Activated naive CD8-positive, alpha-beta T cell treated with anti-CD3 and anti-CD28 coated beads, Interleukin-2, amount 50 U/mL, for 16 hours (primary cell): ENCODE results near the gene DLG2.

Experiments used
- DNase-seq: peaks from one replicate; pipeline ENCODE4 v3.0.0-alpha.2; 2020; ENCODE audit warnings: low read depth, low spot score

Gene DLG2

GRCh38 chr11:83542861-83543260, 2084.3 kb downstream of the DLG2 start:
- no peak for DNase-seq

GRCh38 chr11:83540728-83541127, 2086.4 kb downstream of the DLG2 start:
- no peak for DNase-seq

DNA sequence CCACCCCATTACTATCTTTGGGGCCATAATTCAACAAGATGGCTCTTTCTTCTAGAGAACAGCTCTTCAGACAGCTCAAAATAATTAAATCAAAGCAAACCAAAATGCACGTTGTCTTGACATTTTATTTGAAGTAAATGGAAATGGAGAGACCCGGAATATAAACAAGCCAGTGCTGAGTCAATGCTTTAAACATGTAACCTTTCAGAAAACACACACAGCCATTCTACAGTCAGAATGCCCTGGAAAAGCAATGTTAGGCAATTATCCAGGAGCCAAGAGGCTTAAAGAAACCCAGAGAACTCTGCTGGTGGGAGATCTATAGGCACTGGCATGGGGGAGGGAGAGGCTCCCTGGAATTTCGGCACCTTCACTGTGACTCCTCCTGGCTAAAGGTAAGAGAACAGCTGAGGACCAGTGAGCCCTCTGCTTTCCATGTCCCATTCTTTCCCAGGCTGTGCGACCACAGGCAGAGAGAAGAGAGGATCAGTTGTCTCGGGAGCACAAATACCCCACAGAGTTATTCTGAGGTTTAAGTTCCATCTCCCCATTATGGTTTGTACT, 2086.9 kb downstream of the DLG2 start:
- no peak for DNase-seq

- DNase-seq = no peak
These were observed 2088.9 kb downstream of the DLG2 start for GRCh38 chr11:83538286-83538685.

GRCh38 chr11:83537131-83537610, 2090.0 kb downstream of the DLG2 start:
- DNase-seq = no peak

DNA sequence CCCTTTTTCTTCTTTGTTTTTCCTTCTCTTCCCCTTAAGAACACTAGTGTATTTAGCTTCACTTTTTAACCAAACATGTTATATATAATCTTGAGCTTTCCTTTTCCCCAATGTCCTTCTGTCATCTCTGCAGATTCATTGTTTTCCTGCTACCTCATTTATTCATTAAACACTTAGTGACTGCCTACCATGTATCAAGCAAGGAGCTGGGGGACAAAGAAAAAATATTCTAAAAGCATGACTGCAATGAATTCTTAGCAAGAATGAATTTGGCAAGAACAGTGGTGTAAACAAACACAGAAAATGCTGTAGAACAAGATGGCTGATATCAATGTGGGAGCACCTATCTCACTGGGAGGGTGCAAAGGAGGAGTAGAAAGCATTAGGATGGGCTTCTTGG, 2094.0 kb downstream of the DLG2 start:
- DNase-seq = no peak

DNA sequence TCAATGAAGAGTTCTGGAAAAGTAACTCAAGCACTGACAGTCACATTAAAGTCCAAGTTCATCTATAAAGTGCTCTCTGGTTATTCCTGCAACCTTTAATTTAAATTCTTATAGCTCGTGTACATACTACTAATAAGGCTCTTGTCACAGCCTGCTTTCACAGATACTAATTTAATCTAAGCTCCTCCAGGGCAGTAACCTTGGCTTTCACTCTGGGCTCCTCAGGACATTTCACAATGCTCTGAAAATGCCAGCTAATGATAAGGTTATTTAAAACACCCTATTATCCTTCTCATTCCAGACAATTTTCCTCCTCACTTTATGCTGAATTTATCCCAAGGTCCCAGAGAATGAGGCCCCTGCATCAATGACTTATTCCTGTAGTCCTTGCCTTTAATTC, 2098.3 kb downstream of the DLG2 start:
- DNase-seq = no peak

- no peak for DNase-seq
These were observed 2098.9 kb downstream of the DLG2 start for GRCh38 chr11:83528225-83528624.

DNA sequence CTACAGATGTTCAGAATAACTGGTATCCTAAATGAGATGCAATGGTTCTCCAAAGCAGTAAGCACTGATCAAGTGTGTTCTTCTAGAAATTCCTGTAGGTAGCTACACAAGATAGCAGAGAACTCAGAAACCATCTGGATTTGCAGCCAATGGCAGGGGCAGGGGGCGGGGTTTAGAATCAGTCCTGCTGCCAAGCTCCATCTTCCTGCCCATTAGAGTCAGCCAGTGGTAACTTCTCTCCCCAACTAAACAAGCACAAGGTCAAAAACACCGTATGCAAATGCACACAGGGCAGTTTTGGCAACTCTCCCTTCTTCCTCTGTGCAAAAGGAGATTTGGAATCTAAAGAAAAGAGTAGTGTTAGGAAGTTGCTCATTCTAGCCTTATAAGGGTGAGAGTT, 2103.5 kb downstream of the DLG2 start:
- DNase-seq = no peak

- DNase-seq = no peak
These were observed 2104.2 kb downstream of the DLG2 start for GRCh38 chr11:83522911-83523310.

DNA sequence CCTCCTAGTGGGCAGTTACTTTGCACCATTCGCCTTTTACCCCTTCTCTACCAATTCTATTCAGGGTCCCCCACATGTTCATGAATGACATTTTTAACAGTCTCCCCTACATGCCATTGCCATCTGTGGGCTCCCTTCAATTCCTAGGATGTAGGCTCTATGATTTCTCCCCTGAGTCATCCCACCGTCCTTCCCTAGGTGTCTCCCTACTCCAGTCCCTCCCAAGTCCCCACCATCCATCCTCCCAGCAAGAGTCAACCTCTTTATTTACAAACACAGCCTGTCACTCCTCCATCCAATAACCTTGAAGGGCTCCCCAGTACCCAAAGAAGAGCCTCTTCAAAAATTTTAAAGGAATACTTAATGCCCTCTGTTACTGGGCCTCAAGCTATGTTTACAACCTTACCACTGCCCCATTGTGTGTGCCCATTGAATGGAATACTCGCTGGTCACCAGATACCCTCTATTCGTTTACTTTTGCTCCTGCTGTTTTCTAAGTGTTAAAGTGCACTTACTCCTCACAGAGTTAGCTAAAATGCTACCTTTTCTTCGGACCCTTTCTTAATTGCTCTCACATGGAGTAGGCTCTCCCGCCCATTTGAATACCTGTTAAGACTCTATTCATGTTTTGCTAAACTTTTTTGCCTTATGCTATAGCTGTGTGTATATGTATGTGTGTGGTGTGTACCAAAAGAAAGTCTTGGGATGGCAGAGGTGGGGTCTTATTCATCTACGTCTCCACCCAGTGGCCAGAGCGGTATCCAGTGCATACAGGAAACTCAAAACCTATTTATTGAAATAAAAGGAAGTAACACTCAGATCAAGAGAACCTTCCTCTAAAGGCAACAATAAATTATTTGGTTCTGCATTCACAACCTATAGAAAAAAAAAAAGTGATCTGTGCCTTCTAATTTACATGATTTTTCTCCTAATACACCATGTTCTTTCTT, 2105.2 kb downstream of the DLG2 start:
- no peak for DNase-seq

DNA sequence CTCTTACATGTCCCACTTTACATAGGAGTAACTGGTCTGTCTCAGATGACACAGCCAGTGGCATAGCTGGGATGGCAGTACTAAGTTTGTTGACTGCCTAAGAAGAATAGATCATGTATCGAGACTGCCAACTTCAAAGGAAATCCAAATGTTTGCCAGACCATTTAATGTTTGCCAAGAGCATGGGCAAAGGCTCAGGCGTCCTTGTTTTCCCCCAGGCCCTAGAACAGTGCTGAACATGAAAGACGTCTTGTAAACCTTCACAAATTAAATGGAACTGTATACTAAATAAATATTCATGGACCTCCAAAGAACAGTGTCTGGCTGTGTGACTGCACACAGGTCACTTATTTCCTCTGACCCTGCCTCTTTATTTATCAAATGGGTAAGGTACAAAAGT, 2106.3 kb downstream of the DLG2 start:
- no peak for DNase-seq

DNA sequence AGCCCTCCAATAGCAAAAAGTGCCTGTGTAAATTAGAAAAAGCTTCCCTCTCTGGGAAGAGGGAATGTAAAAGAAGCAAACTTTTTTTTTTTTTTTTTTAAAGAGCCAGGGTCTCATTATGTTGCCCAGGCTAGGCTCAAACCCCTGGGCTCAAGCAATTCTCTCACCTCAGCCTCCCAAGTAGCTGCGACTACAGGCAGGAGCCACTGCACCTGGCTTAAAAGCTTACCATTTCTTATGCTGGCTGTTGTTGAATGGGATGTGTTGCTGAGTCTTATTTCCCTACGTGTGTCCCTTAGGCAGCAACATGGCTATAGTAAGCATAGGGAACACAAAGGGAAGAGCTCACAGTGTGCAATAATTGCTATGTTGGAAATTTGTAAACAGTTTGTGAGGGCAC, 2115.5 kb downstream of the DLG2 start:
- no peak for DNase-seq

DNA sequence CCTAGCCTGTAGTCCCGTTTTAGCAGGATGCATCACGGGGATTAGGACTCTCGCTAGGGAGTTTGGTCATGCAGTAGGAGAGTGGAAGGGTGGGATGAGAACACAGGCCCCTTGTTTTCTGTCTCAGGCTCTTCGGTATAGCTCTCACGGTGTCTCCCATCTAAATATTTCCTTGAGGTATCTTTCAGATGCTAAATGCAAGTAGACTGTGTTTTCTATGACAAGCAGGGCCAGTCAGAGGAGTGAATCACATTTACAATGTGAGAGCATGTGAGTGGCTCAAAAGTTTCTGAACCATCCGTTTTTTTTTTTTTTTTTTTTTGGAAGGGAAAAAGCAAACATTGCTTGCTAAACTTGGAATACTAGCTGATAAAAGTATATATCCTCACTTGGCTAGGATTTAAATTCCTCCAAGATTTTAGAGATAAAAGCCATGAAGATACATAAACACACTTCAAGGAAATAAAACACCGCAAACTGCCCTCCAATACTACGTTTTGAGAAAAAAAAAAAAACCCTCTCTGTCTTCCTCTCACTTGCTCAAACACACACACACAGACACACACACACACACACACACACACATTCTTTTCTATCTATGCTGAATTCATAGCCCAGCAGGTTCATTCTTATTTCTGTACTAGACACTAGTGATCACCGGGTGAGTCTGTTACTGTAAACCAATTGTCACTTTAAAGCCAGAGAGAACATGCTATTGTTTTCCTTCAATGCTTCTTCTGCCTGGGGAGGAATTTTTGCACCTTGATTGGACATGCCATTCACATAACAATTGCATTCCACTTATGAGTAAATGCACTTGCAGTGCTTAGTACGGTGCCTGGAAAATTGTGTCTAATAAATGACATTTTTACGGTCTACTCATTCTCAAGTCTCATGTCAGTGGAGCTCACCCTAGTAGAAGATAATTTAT, 2116.3 kb downstream of the DLG2 start:
- no peak for DNase-seq

- no peak for DNase-seq
These were observed 2118.3 kb downstream of the DLG2 start for GRCh38 chr11:83508804-83509203.

- no peak for DNase-seq
These were observed 2125.1 kb downstream of the DLG2 start for GRCh38 chr11:83502041-83502440.

- no peak for DNase-seq
These were observed 2133.2 kb downstream of the DLG2 start for GRCh38 chr11:83493917-83494316.

GRCh38 chr11:83493034-83493433, 2134.1 kb downstream of the DLG2 start:
- no peak for DNase-seq

GRCh38 chr11:83483808-83484207, 2143.3 kb downstream of the DLG2 start:
- no peak for DNase-seq

DNA sequence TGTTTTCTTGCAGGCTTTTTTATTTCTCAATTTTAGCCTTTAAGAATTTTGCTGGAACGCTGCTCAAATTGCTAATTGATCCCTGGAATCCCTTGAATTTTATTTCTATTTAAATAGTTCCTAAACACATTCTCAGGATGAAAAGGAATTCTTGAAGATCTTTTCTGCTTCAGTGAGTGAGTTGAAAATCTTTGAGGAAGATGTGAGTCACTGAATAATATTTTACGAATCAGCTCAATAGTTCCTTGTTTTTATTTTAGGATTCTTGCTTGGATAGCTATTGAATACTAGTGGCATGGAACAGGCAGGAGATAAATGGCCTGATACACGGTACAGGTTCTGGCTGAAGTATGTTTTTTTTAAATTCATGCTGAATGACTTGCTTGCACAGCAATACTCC, 2146.3 kb downstream of the DLG2 start:
- DNase-seq = no peak

DNA sequence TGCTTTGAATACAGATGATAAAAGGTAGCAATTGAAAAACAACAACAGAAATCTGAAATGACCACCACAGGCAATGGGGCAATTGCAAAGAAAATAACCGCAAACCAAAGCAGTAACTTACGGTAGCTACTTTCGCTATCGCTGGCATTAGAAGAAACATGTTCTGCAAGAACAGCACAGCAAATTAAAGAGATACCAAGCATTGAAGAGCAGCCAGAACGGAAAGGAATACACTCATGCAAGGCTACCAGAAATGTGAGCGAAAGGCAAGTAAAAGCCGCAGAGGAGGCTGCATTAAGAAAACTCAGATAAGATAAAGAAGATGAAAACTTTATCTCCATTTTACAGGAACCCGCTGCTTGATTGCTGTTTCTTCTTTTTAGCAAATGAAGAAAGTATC, 2146.9 kb downstream of the DLG2 start:
- no peak for DNase-seq

DNA sequence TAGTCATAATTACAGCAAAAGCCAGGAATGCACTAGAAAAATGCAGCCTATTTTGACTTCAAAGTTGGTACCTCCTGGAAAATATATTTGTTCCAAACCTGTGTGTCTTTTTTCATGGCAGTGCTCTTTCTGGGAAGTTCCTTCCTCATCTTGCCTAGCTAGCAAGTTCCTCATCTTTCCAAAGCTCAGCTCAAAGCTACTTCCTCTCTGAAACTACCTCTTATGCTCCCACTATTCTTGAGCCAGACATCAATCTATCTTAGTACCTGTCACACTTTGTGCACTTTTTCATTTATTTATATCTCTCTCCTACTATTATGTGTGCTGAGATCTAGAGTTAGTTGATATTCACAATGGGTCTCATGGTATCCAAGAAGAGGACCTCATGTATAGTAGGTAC, 2149.4 kb downstream of the DLG2 start:
- DNase-seq = no peak
